Activated naive CD8-positive, alpha-beta T cell treated with anti-CD3 and anti-CD28 coated beads, Interleukin-2, amount 10 ng/mL, durations not matched to agents 7 days and 5 days (primary cell): ENCODE measurements around the gene BARHL1. TPM values are rescaled to one million over a fixed set of nuclear protein-coding genes. Genes with fewer than 3 reads are reported as not detected.

ENCODE experiments used
- total RNA-seq, 2 experiments: library from RNA; stranded (reverse); gene quantifications; one replicate each; pipeline ENCODE4 v1.2.3, GENCODE V29; 2021

The BARHL1 gene
- total RNA-seq, 2 experiments from 2014 or later, result not detected

Other genes starting within 250 kb of the BARHL1 start
- gene SETX, start 227.6 kb upstream of the BARHL1 start, total RNA-seq, result 10 to 100 TPM; 64.0 to 69.4 TPM
- 10 to 100 TPM; 31.3 to 32.5 TPM for gene TTF1, start 175.8 kb upstream of the BARHL1 start, total RNA-seq
- gene CFAP77, start 172.4 kb upstream of the BARHL1 start, total RNA-seq, result not detected
- 10 to 100 TPM; 13.8 to 14.9 TPM for gene DDX31, start 87.4 kb downstream of the BARHL1 start, total RNA-seq
- gene GTF3C4, start 87.9 kb downstream of the BARHL1 start, total RNA-seq, result 10 to 100 TPM; 11.4 to 11.7 TPM